ENCODE results near the gene INPP5E.
"Not testable (repeated sequence)": the region's sequence is repeated elsewhere in the genome, so short reads cannot be mapped to it uniquely, and the experiment has no call there.

The INPP5E gene

DNA sequence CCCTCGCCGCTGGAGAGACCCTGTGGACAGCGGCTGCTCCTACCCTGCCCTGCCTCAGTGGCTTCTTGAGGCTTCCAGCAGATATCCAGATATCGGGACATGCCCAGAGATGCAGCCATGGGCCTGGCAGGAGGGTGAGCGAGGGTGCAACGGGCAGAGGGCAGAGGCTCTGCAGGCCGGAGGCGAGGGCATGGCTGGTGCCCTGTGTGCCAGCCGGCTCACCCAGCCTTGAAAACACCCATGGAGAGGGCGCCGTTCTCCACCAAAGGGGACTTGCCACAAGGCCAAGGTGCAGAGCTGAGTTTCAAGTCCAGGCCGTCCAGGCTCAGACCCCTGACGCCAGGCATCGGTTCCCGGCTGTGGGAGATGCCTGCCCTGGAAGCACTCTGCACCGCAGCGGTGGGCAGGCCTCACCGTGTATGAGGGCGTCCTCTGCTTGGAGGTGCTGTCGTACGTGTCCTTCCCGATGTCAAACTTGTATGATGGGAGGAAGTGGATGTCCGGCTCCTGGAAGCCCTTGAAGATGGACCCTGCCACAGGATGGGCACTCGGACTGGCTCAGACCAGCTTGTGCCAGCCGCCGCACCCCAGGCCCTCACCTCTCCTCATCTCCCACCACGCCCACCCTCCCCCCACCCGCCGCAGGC lies 8.9 kb downstream of the INPP5E start:
- DNase-seq (ENCODE audit: low read depth, low spot score), result no peak

GRCh38 chr9:136429683-136430491 lies 9.8 kb downstream of the INPP5E start:
- DNase-seq (ENCODE audit: low read depth, low spot score), result no peak

GRCh38 chr9:136429075-136429628 lies 10.5 kb downstream of the INPP5E start:
- DNase-seq (ENCODE audit: low read depth, low spot score), result no peak

GRCh38 chr9:136426787-136427186 lies 12.9 kb downstream of the INPP5E start:
- DNase-seq (ENCODE audit: low read depth, low spot score), result no peak

DNA sequence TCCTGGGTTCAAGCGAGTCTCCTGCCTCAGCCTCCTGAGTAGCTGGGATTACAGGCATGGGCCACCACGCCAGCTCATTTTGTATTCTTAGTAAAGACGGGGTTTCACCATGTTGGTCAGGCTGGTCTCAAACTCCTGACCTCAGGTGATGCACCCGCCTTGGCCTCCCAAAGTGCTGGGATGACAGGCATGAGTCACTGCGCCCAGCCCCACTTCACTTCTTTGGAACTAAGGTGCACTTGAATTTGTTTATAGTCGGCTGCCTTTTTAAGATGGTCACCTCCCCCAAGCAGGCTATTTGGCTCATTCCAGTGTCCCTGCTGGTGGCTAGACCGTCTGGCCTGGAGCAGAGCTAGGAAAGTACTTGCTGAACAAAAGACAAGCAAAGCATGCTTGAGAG lies 14.3 kb downstream of the INPP5E start:
- DNase-seq (ENCODE audit: low read depth, low spot score), result not testable (repeated sequence)

GRCh38 chr9:136424750-136425362 lies 14.8 kb downstream of the INPP5E start:
- DNase-seq (ENCODE audit: low read depth, low spot score), result no peak

DNA sequence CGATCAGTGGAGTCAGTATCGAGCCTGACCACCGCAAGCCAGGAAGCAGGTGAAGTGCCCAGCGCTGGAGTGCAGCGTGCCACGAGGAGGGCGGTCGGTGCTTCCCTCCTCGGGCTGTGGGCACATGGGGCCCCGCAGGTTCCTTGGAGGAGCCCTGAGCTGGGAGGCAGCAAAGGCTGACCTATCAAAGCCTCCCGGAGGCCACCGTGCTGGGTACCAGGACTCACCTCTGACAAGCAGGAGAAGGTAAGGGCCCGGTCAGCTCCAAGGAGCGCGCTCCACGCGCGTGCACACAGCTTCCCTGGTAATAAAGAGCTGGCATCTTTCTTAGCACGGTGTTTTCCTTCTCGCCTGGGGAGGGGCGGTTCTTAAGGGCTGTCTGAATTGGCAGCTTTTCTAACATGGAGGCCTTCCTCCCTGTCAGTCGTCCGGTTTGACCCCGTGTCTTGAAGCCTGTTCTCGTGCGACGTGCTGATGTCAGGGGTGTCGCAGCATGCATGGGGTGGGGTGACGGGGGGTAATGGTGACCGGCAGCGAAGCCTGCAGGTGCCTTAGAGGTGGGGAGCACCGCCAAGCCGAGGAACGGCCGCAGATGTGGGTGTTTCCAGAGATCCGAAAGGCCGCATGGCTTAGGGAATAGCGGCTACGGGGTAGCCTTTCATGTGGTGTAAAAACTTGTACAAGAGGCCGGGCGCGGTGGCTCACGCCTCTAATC lies 16.1 kb downstream of the INPP5E start:
- no peak for DNase-seq (ENCODE audit: low read depth, low spot score)

DNA sequence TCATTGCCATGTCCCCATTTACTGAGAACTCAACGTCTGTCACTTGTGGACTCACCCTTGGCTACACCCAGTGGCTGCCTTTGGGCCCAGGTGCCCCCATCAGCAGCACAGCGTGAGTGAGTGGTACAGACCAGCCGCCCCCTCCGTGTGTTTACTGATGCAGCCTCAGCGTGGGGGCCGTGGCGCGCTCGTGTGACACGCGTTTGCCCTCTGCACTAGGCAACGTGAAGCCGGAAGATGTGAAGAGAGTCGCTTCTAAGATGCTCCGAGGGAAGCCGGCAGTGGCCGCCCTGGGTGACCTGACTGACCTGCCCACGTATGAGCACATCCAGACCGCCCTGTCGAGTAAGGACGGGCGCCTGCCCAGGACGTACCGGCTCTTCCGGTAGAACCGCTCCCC lies 16.8 kb downstream of the INPP5E start:
- no peak for DNase-seq (ENCODE audit: low read depth, low spot score)

DNA sequence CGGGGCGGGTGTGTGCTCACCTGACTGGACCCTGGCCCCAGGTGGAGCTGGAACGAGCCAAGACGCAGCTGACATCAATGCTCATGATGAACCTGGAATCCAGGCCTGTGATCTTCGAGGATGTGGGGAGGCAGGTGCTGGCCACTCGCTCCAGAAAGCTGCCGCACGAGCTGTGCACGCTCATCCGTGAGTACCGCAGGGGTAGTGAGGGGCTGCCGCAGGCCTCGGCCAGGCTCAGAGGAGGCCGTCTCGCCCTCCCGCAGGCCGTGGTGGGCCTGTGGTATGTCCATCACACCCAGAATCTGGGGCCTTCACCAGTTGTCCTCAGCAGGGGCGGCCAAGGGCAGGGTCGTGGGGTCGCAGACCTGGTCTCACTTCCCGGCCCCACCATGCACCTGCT lies 17.9 kb downstream of the INPP5E start:
- no peak for DNase-seq (ENCODE audit: low read depth, low spot score)

DNA sequence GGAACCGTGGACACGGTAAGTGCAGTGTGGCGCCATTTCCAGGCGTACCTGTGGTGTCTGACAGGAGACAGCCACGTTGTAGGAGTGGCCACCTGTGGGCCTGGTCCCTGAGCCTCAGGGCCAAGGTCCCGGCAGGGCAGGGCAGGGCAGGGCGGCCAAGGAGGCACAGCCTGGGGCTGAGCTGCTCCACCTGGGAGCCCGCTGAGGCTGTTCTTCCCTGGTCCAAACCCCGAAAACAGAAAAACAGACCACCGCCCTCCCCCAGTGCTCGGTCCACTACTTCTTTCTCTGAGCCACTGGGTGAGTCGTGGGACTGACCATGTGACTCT lies 20.6 kb downstream of the INPP5E start:
- DNase-seq (ENCODE audit: low read depth, low spot score), result no peak

GRCh38 chr9:136418182-136419091 lies 21.2 kb downstream of the INPP5E start:
- DNase-seq (ENCODE audit: low read depth, low spot score), result no peak

DNA sequence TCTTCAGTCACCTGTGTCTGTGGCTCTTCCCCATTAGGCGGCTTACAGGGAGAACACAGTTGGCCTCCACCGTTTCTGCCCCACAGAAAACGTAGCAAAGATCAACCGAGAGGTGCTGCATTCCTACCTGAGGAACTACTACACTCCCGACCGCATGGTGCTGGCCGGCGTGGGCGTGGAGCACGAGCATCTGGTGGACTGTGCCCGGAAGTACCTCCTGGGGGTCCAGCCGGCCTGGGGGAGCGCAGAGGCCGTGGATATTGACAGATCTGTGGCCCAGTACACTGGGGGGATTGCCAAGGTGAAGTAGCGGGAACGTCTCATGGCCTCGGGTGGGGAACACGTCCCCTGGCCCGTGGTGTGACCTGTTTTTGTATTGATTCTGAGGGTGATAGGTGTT lies 22.7 kb downstream of the INPP5E start:
- no peak for DNase-seq (ENCODE audit: low read depth, low spot score)

GRCh38 chr9:136416427-136416826 lies 23.2 kb downstream of the INPP5E start:
- no peak for DNase-seq (ENCODE audit: low read depth, low spot score)

GRCh38 chr9:136412962-136413361 lies 26.7 kb downstream of the INPP5E start:
- DNase-seq (ENCODE audit: low read depth, low spot score), result no peak

GRCh38 chr9:136411378-136411777 lies 28.3 kb downstream of the INPP5E start:
- no peak for DNase-seq (ENCODE audit: low read depth, low spot score)

GRCh38 chr9:136410500-136411287 lies 29.0 kb downstream of the INPP5E start, which contains the start of the genes ENTR1 and PMPCA:
Gene ENTR1 (minus strand): TSS chr9:136410614. CDS start chr9:136410397, 217 bp downstream.
Gene PMPCA (plus strand): TSS chr9:136410658. CDS start chr9:136410669, 11 bp downstream.
- peak; percentile 48 for DNase-seq (ENCODE audit: low read depth, low spot score)

GRCh38 chr9:136409557-136410455 lies 29.8 kb downstream of the INPP5E start:
- DNase-seq (ENCODE audit: low read depth, low spot score), result no peak

- no peak for DNase-seq (ENCODE audit: low read depth, low spot score)
Observed at GRCh38 chr9:136407911-136408310, 31.7 kb downstream of the INPP5E start.

- DNase-seq (ENCODE audit: low read depth, low spot score), result not testable (repeated sequence)
Observed at GRCh38 chr9:136407061-136407460, 32.6 kb downstream of the INPP5E start.

Measured in iPS DF 19.7 (cell line).